Osteocyte (in vitro differentiated cells): ENCODE measurements around the gene WNT16. TPM values are rescaled to one million over a fixed set of nuclear protein-coding genes. Genes with fewer than 3 reads are reported as not detected.

Experiments used
- DNase-seq: peaks from one replicate; pipeline ENCODE4 v3.0.0; 2021; ENCODE audit warnings: mixed read lengths; ENCODE audit not compliant: unreplicated experiment; ENCODE audit errors: extremely low spot score
- H3K27ac Mint-ChIP-seq: one replicate; pipeline ENCODE4 v1.8.0; 2021; ENCODE audit warnings: mild to moderate bottlenecking, mixed read lengths; ENCODE audit not compliant: unreplicated experiment
- H3K27me3 Mint-ChIP-seq: one replicate; pipeline ENCODE4 v1.8.0; 2021; ENCODE audit warnings: mixed read lengths; ENCODE audit not compliant: unreplicated experiment
- H3K36me3 Mint-ChIP-seq: one replicate; pipeline ENCODE4 v1.8.0; 2021; ENCODE audit warnings: mixed read lengths; ENCODE audit not compliant: unreplicated experiment
- H3K4me1 Mint-ChIP-seq: one replicate; pipeline ENCODE4 v1.8.0; 2021; ENCODE audit warnings: mixed read lengths; ENCODE audit not compliant: unreplicated experiment
- H3K4me3 Mint-ChIP-seq: one replicate; pipeline ENCODE4 v1.8.0; 2021; ENCODE audit warnings: mild to moderate bottlenecking, moderate library complexity, mixed read lengths; ENCODE audit not compliant: unreplicated experiment
- H3K9me3 Mint-ChIP-seq: one replicate; pipeline ENCODE4 v1.8.0; 2021; ENCODE audit warnings: mixed read lengths; ENCODE audit not compliant: unreplicated experiment
- CTCF ChIP-seq: fragments of 200-600 bp; sonication (generic); IDR thresholded peaks from 2 replicates; pipeline ENCODE4 v1.5.0; 2021; ENCODE audit warnings: antibody characterized with exemption, mild to moderate bottlenecking, moderate library complexity
- total RNA-seq: library from RNA; stranded (reverse); gene quantifications from 2 replicates; pipeline ENCODE4 v1.2.1, GENCODE V29; 2021

WNT16 gene
- total RNA-seq, 1 donor from 2014 or later, result 0.81 TPM

- H3K9me3 Mint-ChIP-seq, result no peaks in the 10 kb centered on the region
- peaks cover 6% of the 10 kb centered on the region for H3K27me3 Mint-ChIP-seq
- H3K36me3 Mint-ChIP-seq, result no peaks in the 10 kb centered on the region
- peaks cover 27% of the 10 kb centered on the region for H3K4me1 Mint-ChIP-seq
- no peak overlapping the region for H3K27ac Mint-ChIP-seq
- no peak overlapping the region for H3K4me3 Mint-ChIP-seq
- DNase-seq, result no peak
- no peak for TF ChIP-seq CTCF
Observed at GRCh38 chr7:121331048-121331447, 2.2 kb downstream of the WNT16 start.

GRCh38 chr7:121331574-121331973 is 2.8 kb downstream of the WNT16 start:
- no peak for TF ChIP-seq CTCF
- Mint-ChIP-seq H3K9me3 (no peaks in the 10 kb centered on the region), H3K4me3 (no peak overlapping the region), H3K36me3 (no peaks in the 10 kb centered on the region), H3K27ac (no peak overlapping the region), H3K4me1 (peaks cover 27% of the 10 kb centered on the region), H3K27me3 (peaks cover 6% of the 10 kb centered on the region)
- DNase-seq, result no peak

GRCh38 chr7:121334376-121334775 is 5.6 kb downstream of the WNT16 start:
- Mint-ChIP-seq H3K4me1 (peaks cover 26% of the 10 kb centered on the region), H3K27ac (no peak overlapping the region), H3K36me3 (no peaks in the 10 kb centered on the region), H3K4me3 (no peak overlapping the region), H3K9me3 (no peaks in the 10 kb centered on the region), H3K27me3 (peaks cover 2% of the 10 kb centered on the region)
- TF ChIP-seq CTCF, result no peak
- DNase-seq, result no peak

- Mint-ChIP-seq H3K4me1 (peaks cover 22% of the 10 kb centered on the region), H3K36me3 (no peaks in the 10 kb centered on the region), H3K9me3 (no peaks in the 10 kb centered on the region), H3K4me3 (no peak overlapping the region), H3K27me3 (peaks cover 2% of the 10 kb centered on the region), H3K27ac (no peak overlapping the region)
- no peak for TF ChIP-seq CTCF
- DNase-seq, result no peak
Observed at GRCh38 chr7:121334875-121335648, 6.3 kb downstream of the WNT16 start.

GRCh38 chr7:121336579-121336978 is 7.8 kb downstream of the WNT16 start:
- Mint-ChIP-seq H3K4me3 (no peak overlapping the region), H3K36me3 (no peaks in the 10 kb centered on the region), H3K27me3 (no peaks in the 10 kb centered on the region), H3K9me3 (no peaks in the 10 kb centered on the region), H3K27ac (no peak overlapping the region), H3K4me1 (peaks cover 12% of the 10 kb centered on the region)
- TF ChIP-seq CTCF, result no peak
- DNase-seq, result no peak
